Stimulated activated CD8-positive, alpha-beta memory T cell treated with anti-CD3 and anti-CD28 coated beads, Interleukin-12 subunit alpha, Interleukin-12 subunit beta, amount 100 ng/mL, for 24 hours (primary cell): ENCODE measurements around the gene EAPP.
A peak's percentile ranks its signal among the peaks of the same experiment; 100 is the strongest.
"Not testable (repeated sequence)": the region's sequence is repeated elsewhere in the genome, so short reads cannot be mapped to it uniquely, and the experiment has no call there.

Source experiments
- DNase-seq: peaks from one replicate; pipeline ENCODE4 v3.0.0-alpha.2; 2020; ENCODE audit errors: extremely low read depth

EAPP gene, protein sequence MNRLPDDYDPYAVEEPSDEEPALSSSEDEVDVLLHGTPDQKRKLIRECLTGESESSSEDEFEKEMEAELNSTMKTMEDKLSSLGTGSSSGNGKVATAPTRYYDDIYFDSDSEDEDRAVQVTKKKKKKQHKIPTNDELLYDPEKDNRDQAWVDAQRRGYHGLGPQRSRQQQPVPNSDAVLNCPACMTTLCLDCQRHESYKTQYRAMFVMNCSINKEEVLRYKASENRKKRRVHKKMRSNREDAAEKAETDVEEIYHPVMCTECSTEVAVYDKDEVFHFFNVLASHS

GRCh38 chr14:34539407-34540180 lies at the start of gene EAPP:
TSS of gene EAPP (minus strand) at chr14:34539701. CDS start at chr14:34539628, 73 bp downstream.
- peak; percentile 88 for DNase-seq

GRCh38 chr14:34583525-34583924 lies 44.0 kb upstream of the EAPP start:
- no peak for DNase-seq

DNA sequence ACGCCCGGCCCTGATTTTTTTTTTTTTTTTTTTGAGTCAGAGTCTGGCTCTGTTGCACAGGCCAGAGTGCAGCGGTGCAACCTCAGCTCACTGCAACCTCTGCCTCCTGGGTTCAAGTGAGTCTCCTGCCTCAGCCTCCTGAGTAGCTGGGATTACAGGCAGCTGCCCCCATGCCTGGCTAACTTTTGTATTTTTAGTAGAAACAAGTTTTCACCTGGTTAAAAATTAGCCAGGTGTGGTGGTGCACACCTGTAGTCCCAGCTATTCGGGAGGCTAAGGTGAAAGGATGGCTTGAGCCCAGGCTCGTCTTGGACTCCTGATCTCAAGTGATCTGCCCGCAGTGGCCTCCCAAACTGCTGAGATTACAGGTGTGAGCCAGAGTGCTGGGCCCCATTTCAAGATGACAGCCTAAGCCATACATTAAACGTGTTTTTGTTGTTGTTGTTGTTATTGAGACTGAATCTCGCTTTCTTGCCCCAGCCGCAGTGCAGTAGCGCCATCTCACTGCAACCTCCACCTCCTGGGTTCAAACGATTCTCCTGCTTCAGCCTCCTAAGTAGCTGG lies 42.7 kb upstream of the EAPP start:
- no peak for DNase-seq

GRCh38 chr14:34580381-34580780 lies 40.9 kb upstream of the EAPP start:
- DNase-seq, result no peak

DNA sequence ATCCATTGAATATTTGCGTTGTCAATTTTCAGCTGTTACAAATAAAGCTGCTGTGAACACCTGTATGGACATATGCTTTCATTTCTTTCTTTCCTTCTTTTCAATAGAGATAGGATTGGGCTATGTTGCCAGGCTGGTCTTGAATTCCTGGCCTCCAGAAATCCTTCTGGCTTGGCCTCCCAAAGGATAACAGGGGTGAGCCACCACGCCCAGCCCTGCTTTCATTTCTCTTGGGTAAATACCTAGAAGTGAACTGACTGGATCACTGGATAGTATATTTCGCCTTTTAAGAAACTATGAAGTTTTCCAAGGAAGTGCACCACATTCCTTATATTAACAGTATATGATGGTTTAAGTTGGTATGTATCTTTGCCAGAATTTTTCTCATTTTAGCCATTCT lies 32.3 kb upstream of the EAPP start:
- DNase-seq, result no peak

DNA sequence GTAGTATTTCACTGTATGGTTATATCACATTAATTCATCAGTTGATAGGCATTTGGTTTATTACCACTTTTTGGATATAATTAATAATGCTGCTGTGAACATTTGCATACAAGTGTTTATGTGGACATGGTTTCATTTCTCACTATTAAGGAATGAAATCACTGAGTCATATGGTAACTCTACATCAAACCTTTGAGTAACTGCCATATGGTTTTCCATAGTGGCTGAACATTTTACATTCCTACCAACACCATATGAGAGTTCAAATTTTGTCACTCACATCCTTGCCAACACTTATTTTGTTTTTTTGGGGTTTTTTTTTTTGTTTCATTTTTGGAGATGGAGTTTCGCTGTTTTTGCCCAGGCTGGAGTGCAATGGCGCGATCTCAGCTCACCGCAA lies 30.2 kb upstream of the EAPP start:
- no peak for DNase-seq

DNA sequence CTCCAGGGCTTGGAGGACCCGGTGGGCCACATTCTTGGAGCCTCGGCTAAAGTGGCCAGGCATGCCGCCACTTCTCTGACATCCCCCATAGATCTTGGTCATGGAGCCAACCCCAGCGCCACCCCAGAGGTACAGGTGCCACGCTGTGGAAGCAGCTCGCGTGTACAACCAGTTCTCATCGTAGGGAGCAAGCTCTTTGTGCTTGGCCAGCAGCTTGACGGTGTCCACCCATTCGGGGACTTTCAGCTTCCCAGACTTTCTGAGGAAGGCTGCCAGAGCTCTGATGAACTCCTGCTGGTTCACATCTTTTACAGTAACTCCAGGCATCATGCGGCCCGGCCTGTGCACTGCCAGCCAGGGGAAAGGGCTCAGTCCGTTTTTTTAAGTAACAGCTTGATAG lies 29.3 kb upstream of the EAPP start:
- no peak for DNase-seq

DNA sequence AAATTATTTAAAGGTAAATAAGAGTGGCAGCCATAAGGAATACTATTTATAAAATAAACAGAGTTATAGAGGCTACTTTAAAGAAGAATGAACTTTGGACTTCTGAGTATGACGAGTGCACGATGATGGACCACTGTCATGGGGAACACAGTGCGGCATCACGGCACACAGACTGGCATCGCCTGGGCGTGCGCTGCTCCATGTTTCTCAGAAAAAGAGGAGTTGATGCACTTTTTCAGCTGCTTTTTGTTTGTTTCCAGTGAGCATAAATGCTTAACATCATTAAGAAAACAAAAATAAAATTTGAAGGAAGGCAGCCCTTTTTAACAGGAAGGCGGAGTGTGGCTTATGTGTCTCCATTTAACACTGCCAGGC lies 23.3 kb upstream of the EAPP start:
- DNase-seq, result no peak

DNA sequence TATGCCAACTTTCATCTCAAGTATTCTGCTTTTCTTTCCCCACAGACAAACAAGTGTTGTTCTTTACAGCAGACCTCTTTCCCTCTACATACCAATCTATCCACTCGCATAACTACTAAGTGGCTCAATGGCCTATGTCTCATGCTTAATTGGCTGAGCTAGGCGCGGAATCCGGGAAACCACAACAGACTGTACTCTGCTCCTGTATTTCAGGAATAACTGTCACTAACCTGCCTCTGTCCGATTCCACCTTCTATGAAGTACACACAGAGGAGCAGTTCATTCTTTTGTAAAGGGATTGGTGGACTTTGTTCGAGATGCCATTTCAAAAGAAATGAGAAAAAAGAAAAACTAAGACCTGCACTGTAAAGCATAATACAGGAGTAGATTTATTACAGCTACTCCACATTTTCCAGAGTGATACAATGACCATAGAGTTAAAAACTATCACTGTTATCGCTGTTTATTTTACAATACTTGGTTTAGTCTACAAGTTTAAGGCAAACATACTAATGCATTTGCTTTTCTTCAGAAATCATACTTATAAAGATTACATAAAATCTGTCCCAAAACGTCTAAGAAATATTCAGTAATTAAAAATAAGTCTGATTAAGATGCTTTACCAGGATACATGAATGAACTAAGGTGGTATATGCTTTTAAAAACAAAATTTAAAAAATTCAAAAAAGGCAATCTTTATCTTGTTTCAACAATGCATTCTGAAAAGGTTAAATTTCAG lies 22.7 kb upstream of the EAPP start:
- DNase-seq, result not testable (repeated sequence)

DNA sequence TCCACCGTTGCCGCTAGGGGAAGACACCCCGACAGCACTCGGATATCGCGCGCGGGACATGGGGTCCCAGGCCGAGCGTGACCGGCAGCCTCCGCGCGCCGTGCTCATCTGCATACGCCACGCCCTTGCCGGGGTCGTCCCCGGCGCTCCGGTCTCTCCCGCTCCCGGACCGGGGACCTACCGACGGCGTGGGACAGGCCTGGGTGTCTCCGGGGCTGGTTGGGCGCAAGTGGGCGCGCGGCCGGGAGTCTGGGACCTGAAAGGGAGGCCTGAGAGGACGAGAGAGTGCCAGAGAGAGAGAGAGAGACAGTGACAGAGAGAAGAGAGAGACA lies 17.0 kb upstream of the EAPP start:
- DNase-seq, result not testable (repeated sequence)

DNA sequence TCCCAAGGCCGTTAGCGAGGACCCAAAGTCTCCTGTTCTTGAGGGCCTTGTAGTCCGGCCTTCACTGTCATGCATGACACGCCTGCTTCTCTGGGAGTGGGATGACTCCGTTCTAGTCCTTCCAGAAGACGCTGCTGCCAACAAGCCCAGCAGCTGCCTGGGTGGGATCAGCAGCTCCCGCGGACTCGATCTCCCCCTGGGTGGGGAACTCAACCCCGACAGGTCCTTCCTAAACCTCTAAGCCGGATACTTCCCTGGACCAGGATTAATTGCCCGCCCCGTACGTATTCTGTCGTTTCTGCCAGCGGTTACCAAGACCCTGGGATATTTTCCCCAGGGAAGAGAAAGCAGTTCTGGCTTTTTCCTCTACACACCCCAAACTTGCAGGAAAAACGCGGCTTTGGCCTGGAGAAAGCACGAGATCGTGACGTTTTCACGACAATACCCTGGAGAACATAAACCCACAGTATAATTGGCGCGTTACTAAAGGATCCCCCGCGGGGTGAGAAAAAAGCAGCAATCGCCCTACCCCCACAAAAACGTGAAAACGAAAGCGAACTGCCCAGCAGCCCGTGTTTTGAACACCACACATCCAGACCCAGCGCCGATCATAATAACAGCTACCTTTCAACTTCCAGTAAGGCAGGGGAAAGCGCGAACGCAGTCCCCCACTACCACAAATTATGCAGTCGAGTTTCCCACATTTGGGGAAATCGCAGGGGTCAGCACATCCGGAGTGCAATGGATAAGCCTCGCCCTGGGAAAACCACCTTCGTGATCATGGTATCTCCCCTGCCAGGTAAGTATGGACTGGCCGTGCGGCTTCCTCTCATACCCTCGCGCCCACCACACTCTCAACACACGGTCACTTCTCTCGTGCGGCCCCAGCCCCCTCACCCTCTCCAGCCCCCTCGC lies 16.3 kb upstream of the EAPP start:
- not testable (repeated sequence) for DNase-seq

GRCh38 chr14:34554540-34555250 lies 15.2 kb upstream of the EAPP start:
- DNase-seq, result no peak

GRCh38 chr14:34549276-34549966 lies 9.9 kb upstream of the EAPP start:
- DNase-seq, result not testable (repeated sequence)

DNA sequence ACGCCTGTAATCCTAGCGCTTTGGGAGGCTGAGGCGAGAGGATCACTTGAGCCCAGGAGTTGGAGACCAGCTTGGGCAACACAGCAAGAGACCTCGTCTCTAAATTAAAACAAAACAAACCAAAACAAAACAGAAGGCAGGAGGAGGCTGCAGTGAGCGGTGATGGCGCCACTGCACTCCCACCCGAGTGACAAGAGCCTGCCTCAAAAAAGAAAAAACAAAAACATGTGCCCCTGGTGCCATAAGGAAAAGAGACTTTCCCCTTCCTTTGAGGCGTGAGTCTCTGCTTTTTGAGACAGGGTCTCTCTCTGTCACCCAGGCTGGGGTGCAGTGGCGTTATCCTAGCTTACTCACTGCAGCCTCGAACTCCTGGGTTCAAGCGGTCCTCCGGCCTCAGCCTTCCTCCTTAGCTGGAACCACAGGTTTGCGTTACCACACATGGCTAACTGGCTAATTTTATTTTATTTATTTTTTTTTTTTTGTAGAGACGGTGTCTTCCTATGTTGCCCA lies 9.0 kb upstream of the EAPP start:
- no peak for DNase-seq

DNA sequence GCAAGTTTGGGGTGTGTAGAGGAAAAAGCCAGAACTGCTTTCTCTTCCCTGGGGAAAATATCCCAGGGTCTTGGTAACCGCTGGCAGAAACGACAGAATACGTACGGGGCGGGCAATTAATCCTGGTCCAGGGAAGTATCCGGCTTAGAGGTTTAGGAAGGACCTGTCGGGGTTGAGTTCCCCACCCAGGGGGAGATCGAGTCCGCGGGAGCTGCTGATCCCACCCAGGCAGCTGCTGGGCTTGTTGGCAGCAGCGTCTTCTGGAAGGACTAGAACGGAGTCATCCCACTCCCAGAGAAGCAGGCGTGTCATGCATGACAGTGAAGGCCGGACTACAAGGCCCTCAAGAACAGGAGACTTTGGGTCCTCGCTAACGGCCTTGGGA lies 7.6 kb upstream of the EAPP start:
- not testable (repeated sequence) for DNase-seq

DNA sequence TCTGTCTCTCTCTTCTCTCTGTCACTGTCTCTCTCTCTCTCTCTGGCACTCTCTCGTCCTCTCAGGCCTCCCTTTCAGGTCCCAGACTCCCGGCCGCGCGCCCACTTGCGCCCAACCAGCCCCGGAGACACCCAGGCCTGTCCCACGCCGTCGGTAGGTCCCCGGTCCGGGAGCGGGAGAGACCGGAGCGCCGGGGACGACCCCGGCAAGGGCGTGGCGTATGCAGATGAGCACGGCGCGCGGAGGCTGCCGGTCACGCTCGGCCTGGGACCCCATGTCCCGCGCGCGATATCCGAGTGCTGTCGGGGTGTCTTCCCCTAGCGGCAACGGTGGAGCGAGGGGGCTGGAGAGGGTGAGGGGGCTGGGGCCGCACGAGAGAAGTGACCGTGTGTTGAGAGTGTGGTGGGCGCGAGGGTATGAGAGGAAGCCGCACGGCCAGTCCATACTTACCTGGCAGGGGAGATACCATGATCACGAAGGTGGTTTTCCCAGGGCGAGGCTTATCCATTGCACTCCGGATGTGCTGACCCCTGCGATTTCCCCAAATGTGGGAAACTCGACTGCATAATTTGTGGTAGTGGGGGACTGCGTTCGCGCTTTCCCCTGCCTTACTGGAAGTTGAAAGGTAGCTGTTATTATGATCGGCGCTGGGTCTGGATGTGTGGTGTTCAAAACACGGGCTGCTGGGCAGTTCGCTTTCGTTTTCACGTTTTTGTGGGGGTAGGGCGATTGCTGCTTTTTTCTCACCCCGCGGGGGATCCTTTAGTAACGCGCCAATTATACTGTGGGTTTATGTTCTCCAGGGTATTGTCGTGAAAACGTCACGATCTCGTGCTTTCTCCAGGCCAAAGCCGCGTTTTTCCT lies 7.0 kb upstream of the EAPP start:
- not testable (repeated sequence) for DNase-seq

DNA sequence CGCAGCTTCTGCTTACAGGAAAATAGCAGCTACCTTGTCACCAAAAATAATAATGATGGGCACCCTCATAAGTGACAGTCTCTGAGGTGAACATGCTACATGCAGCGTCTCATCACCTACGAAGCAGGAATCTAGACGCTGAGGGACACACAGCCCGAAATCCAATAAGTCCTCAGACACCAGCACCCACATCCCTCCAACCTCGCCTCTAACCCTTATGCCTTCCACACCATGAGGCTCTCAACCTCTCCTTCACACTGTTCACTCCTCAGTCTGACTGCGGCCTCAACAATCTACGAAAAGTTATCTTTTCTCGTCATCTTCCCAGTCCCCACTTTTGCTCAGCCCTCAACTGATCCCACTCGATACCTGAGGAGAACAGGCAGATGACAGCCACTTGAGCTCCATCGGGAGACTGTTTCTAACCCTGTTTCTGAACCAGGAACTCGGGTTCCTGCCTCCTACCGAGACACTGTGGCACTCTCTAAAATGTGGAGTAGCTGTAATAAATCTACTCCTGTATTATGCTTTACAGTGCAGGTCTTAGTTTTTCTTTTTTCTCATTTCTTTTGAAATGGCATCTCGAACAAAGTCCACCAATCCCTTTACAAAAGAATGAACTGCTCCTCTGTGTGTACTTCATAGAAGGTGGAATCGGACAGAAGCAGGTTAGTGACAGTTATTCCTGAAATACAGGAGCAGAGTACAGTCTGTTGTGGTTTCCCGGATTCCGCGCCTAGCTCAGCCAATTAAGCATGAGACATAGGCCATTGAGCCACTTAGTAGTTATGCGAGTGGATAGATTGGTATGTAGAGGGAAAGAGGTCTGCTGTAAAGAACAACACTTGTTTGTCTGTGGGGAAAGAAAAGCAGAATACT lies 919 bp upstream of the EAPP start:
- not testable (repeated sequence) for DNase-seq

- DNase-seq, result no peak
These were observed 562 bp downstream of the EAPP start for GRCh38 chr14:34538871-34539406.
